Measurements from ENCODE around the gene TTC7B. TPM values are rescaled to one million over a fixed set of nuclear protein-coding genes. Genes with fewer than 3 reads are reported as not detected.

Gene TTC7B
- total RNA-seq, 1 experiment from 2014 or later, result 70.6 TPM

DNA sequence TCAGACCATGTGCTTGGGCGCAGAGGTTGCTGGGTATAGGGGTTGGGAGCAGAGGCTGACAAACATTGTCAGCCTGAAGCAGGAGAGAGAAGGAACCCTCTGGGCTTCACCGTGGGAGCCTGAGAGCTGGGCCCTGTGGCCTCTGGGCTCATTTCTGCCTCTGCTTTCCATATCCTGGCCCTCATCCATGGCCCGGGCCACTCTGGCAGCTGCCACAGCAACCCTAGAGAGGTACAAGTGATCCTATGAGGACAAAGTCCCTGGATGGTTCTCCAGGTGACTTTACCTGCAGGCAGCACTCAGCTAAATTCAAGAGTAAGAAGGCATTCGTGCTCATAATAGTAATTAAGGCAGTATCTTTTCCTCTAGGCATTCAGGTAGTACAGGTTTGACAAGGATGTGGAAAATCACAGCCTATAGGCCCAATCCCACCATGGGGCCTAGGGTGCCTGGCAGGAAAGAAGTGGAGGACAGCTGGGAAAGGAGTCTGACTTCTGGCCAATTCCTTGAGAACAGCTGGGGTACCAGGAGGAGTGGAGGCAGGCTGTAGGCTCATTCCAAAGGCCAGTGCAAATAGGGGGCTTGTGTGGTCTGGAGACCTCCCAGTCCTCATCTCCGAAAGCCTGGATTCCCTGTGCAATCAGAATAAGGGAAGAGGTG is 3.6 kb upstream of the TTC7B start:
- no peaks in the 10 kb centered on the region for H3K36me3 ChIP-seq (ENCODE audit: control insufficient read depth in 1 of 2, insufficient read depth in 2 of 2, low read length in 2 of 2)
- no peaks in the 10 kb centered on the region for H3K27me3 ChIP-seq (ENCODE audit: insufficient read depth, low read length)
- RAD21 ChIA-PET (ENCODE audit: low non-redundant PET in 1 of 2, low total read pairs in 2 of 2, uncharacterized antibody in 2 of 2, unreplicated experiment in 2 of 2), result no interaction called here
- H3K4me1 ChIP-seq (ENCODE audit: control insufficient read depth in 1 of 2, insufficient read depth in 2 of 2, low read length in 2 of 2), result peaks cover 2 to 14% of the 10 kb centered on the region in 2 experiments; a peak in 2 of 4 replicates
- no peaks in the 10 kb centered on the region for H4K20me1 ChIP-seq (ENCODE audit: insufficient read depth)
- no peak for TF ChIP-seq YY1 (IDR thresholded peaks at IDR 0.05; ENCODE audit: extremely low read depth, insufficient replicate concordance, low read depth, low read length)
- TF ChIP-seq CEBPB (IDR thresholded peaks at IDR 0.05; ENCODE audit: low read depth), result no peak
- TF ChIP-seq EGR1 (IDR thresholded peaks at IDR 0.05; ENCODE audit: low read depth), result no peak
- TF ChIP-seq ELF1 (IDR thresholded peaks at IDR 0.05; ENCODE audit: borderline replicate concordance, low read depth), result no peak
- TF ChIP-seq CBX3 (IDR thresholded peaks at IDR 0.05; ENCODE audit: low read depth), result no peak
- no peak for TF ChIP-seq EZH2 (IDR thresholded peaks at IDR 0.05)
- no peak for TF ChIP-seq RAD21 (IDR thresholded peaks at IDR 0.05; ENCODE audit: low read depth)
- no peak for TF ChIP-seq JUND (IDR thresholded peaks at IDR 0.05)
- POLR2A ChIA-PET, result no interaction called here
- H3K27ac ChIP-seq (ENCODE audit: low read depth, low read length), result no peak overlapping the region
- H3K9ac ChIP-seq (ENCODE audit: low read length), result no peak overlapping the region
- H3K4me3 ChIP-seq (replicated peaks in 1 of 2; ENCODE audit: low read depth in 1 of 2, low read length in 2 of 2), result no peak overlapping the region
- DNase-seq (ENCODE audit: low read depth, low spot score), result no peak
- no peaks in the 10 kb centered on the region; a peak in 2 of 4 replicates for H3K9me3 ChIP-seq (ENCODE audit: control insufficient read depth in 1 of 2, insufficient read depth in 1 of 2, low read depth in 1 of 2, low read length in 2 of 2)
- CTCF ChIA-PET, result no interaction called here
- intact Hi-C loops (cut with micrococcal nuclease), result no loop called here
- no peaks in the 10 kb centered on the region for H3K9me2 ChIP-seq (ENCODE audit: insufficient read depth)
- BruUV-seq (replicated peaks), result no TSS peak
- peaks cover 9% of the 10 kb centered on the region; the same call in 1 of the 2 replicates for H3K79me2 ChIP-seq (ENCODE audit: insufficient read depth, low read length)
- H2AFZ ChIP-seq (ENCODE audit: low read depth, low read length, poor library complexity, severe bottlenecking), result no peak overlapping the region
- H3K4me2 ChIP-seq (ENCODE audit: low read length), result no peak overlapping the region
- ATAC-seq, result no peak

DNA sequence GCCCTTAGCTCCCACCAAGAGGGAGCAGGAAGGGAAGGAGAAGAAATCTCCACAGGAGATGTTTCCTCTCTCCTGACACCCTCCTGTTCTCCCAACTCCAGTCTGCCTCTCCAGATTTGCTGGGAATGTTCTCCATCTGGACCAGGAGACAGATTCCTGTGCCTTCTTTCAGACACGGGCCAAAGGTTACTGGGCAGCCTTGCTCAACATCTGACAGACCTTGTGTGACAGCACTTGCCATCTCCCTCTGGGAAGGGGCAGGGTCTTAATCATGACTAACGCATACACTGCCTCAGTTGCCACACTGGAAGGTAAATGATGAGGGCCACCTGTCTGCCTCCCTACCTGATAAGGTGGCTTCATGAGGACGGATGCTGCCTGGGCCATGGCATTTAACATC is 2.5 kb upstream of the TTC7B start:
- intact Hi-C loops (cut with micrococcal nuclease), result no loop called here
- BruUV-seq (replicated peaks), result no TSS peak
- CTCF ChIA-PET, result no interaction called here
- Histone ChIP-seq H3K36me3 (ENCODE audit: control insufficient read depth in 1 of 2, insufficient read depth in 2 of 2, low read length in 2 of 2) (no peaks in the 10 kb centered on the region), H3K4me3 (replicated peaks in 1 of 2; ENCODE audit: low read depth in 1 of 2, low read length in 2 of 2) (no peak overlapping the region), H3K27me3 (ENCODE audit: insufficient read depth, low read length) (no peaks in the 10 kb centered on the region), H3K9me2 (ENCODE audit: insufficient read depth) (no peaks in the 10 kb centered on the region), H3K9me3 (ENCODE audit: control insufficient read depth in 1 of 2, insufficient read depth in 1 of 2, low read depth in 1 of 2, low read length in 2 of 2) (no peaks in the 10 kb centered on the region; a peak in 1 of 4 replicates), H3K27ac (ENCODE audit: low read depth, low read length) (no peak overlapping the region), H3K9ac (ENCODE audit: low read length) (no peak overlapping the region), H4K20me1 (ENCODE audit: insufficient read depth) (no peaks in the 10 kb centered on the region), H3K79me2 (ENCODE audit: insufficient read depth, low read length) (peaks cover 18% of the 10 kb centered on the region; the same call in 1 of the 2 replicates), H2AFZ (ENCODE audit: low read depth, low read length, poor library complexity, severe bottlenecking) (no peak overlapping the region), H3K4me2 (ENCODE audit: low read length) (no peak overlapping the region), H3K4me1 (ENCODE audit: control insufficient read depth in 1 of 2, insufficient read depth in 2 of 2, low read length in 2 of 2) (peaks cover 2 to 14% of the 10 kb centered on the region in 2 experiments; a peak in 2 of 4 replicates)
- RAD21 ChIA-PET (ENCODE audit: low non-redundant PET in 1 of 2, low total read pairs in 2 of 2, uncharacterized antibody in 2 of 2, unreplicated experiment in 2 of 2), result no interaction called here
- no peak for ATAC-seq
- POLR2A ChIA-PET, result no interaction called here
- DNase-seq (ENCODE audit: low read depth, low spot score), result no peak
- TF ChIP-seq ZFX (IDR thresholded peaks at IDR 0.05), result no peak
- TF ChIP-seq SRF (IDR thresholded peaks at IDR 0.05; ENCODE audit: low read depth), result no peak
- TF ChIP-seq, protein P1, sequence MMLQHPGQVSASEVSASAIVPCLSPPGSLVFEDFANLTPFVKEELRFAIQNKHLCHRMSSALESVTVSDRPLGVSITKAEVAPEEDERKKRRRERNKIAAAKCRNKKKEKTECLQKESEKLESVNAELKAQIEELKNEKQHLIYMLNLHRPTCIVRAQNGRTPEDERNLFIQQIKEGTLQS (IDR thresholded peaks at IDR 0.05), result no peak
- TF ChIP-seq, protein P2, sequence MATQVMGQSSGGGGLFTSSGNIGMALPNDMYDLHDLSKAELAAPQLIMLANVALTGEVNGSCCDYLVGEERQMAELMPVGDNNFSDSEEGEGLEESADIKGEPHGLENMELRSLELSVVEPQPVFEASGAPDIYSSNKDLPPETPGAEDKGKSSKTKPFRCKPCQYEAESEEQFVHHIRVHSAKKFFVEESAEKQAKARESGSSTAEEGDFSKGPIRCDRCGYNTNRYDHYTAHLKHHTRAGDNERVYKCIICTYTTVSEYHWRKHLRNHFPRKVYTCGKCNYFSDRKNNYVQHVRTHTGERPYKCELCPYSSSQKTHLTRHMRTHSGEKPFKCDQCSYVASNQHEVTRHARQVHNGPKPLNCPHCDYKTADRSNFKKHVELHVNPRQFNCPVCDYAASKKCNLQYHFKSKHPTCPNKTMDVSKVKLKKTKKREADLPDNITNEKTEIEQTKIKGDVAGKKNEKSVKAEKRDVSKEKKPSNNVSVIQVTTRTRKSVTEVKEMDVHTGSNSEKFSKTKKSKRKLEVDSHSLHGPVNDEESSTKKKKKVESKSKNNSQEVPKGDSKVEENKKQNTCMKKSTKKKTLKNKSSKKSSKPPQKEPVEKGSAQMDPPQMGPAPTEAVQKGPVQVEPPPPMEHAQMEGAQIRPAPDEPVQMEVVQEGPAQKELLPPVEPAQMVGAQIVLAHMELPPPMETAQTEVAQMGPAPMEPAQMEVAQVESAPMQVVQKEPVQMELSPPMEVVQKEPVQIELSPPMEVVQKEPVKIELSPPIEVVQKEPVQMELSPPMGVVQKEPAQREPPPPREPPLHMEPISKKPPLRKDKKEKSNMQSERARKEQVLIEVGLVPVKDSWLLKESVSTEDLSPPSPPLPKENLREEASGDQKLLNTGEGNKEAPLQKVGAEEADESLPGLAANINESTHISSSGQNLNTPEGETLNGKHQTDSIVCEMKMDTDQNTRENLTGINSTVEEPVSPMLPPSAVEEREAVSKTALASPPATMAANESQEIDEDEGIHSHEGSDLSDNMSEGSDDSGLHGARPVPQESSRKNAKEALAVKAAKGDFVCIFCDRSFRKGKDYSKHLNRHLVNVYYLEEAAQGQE (IDR thresholded peaks at IDR 0.05; ENCODE audit: low read depth), result no peak
- TF ChIP-seq, protein P3, sequence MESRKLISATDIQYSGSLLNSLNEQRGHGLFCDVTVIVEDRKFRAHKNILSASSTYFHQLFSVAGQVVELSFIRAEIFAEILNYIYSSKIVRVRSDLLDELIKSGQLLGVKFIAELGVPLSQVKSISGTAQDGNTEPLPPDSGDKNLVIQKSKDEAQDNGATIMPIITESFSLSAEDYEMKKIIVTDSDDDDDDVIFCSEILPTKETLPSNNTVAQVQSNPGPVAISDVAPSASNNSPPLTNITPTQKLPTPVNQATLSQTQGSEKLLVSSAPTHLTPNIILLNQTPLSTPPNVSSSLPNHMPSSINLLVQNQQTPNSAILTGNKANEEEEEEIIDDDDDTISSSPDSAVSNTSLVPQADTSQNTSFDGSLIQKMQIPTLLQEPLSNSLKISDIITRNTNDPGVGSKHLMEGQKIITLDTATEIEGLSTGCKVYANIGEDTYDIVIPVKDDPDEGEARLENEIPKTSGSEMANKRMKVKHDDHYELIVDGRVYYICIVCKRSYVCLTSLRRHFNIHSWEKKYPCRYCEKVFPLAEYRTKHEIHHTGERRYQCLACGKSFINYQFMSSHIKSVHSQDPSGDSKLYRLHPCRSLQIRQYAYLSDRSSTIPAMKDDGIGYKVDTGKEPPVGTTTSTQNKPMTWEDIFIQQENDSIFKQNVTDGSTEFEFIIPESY (IDR thresholded peaks at IDR 0.05; ENCODE audit: extremely low read depth, insufficient replicate concordance, low read length), result no peak
- TF ChIP-seq, protein P4, sequence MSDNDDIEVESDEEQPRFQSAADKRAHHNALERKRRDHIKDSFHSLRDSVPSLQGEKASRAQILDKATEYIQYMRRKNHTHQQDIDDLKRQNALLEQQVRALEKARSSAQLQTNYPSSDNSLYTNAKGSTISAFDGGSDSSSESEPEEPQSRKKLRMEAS (IDR thresholded peaks at IDR 0.05), result no peak
- TF ChIP-seq TCF7L2 (IDR thresholded peaks at IDR 0.05; ENCODE audit: borderline replicate concordance, extremely low read depth, insufficient read depth, insufficient read length), result no peak
- no peak for TF ChIP-seq JUND (IDR thresholded peaks at IDR 0.05)
- no peak for TF ChIP-seq RAD21 (IDR thresholded peaks at IDR 0.05; ENCODE audit: low read depth)
